ENCODE measurements around the gene TAS1R3.

The TAS1R3 gene

GRCh38 chr1:1299686-1300351 is 31.3 kb upstream of the TAS1R3 start:
- H3K9me3 ChIP-seq (ENCODE audit: control insufficient read depth, low read length): no peaks in the 10 kb centered on the region
- no peak overlapping the region for H2BK120ac ChIP-seq (ENCODE audit: low read depth, low read length)
- no peak overlapping the region for H2AK5ac ChIP-seq (ENCODE audit: low read length, severe bottlenecking)
- no peak for DNase-seq
- H3K79me1 ChIP-seq (replicated peaks; ENCODE audit: low read length, poor library complexity, severe bottlenecking): peaks cover 21% of the 10 kb centered on the region
- peaks cover 5 to 77% of the 10 kb centered on the region in 2 experiments for H3K36me3 ChIP-seq (ENCODE audit: control insufficient read depth in 1 of 2, insufficient read depth in 2 of 2, low read depth in 1 of 2, low read length in 2 of 2)
- H2AFZ ChIP-seq (ENCODE audit: low read depth, low read length): no peak overlapping the region
- peaks cover 28% of the 10 kb centered on the region for H3K4me1 ChIP-seq (ENCODE audit: control insufficient read depth, insufficient read depth, low read depth, low read length)
- H3K27ac ChIP-seq (ENCODE audit: low read length, poor library complexity, severe bottlenecking): no peak overlapping the region
- H3K18ac ChIP-seq (ENCODE audit: low read depth in 1 of 2, low read length in 2 of 2): no peak overlapping the region
- no peak overlapping the region for H3K4me2 ChIP-seq (ENCODE audit: low read length, poor library complexity, severe bottlenecking)
- peak overlapping the region in 1 of 2 experiments; percentile 7 for H3K4me3 ChIP-seq (ENCODE audit: insufficient read depth in 1 of 2, low read depth in 1 of 2, low read length in 2 of 2)
- H2BK15ac ChIP-seq (ENCODE audit: low read depth, poor library complexity, severe bottlenecking): no peak overlapping the region
- no peak overlapping the region for H3K14ac ChIP-seq (ENCODE audit: low read length in 2 of 2)
- H3K9ac ChIP-seq (ENCODE audit: low read length): no peak overlapping the region
- no peak overlapping the region for H4K91ac ChIP-seq (ENCODE audit: low read length)
- H3K27me3 ChIP-seq (ENCODE audit: control insufficient read depth in 1 of 2, insufficient read depth in 1 of 2, low read length in 2 of 2): no peaks in the 10 kb centered on the region
- WGBS: 89% methylated on average over 15 of the region's 22 CpGs
- H4K8ac ChIP-seq (ENCODE audit: low read length): no peak overlapping the region
- H3K4ac ChIP-seq (ENCODE audit: low read depth in 1 of 2, low read length in 2 of 2): no peak overlapping the region
- no peak overlapping the region for H2BK12ac ChIP-seq (ENCODE audit: low read length in 2 of 2)
- no peak overlapping the region for H3K23ac ChIP-seq (ENCODE audit: low read length in 2 of 2)
- H2BK5ac ChIP-seq (ENCODE audit: low read depth, low read length, poor library complexity, severe bottlenecking): no peak overlapping the region

GRCh38 chr1:1300352-1300739 is 30.7 kb upstream of the TAS1R3 start:
- Histone ChIP-seq H2BK5ac (ENCODE audit: low read depth, low read length, poor library complexity, severe bottlenecking) (no peak overlapping the region), H3K9ac (ENCODE audit: low read length) (no peak overlapping the region), H2BK15ac (ENCODE audit: low read depth, poor library complexity, severe bottlenecking) (no peak overlapping the region), H2BK120ac (ENCODE audit: low read depth, low read length) (no peak overlapping the region), H2AK5ac (ENCODE audit: low read length, severe bottlenecking) (no peak overlapping the region), H3K27ac (ENCODE audit: low read length, poor library complexity, severe bottlenecking) (no peak overlapping the region), H3K4me3 (ENCODE audit: insufficient read depth in 1 of 2, low read depth in 1 of 2, low read length in 2 of 2) (no peak overlapping the region), H3K36me3 (ENCODE audit: control insufficient read depth in 1 of 2, insufficient read depth in 2 of 2, low read depth in 1 of 2, low read length in 2 of 2) (peaks cover 1 to 72% of the 10 kb centered on the region in 2 experiments), H3K4me2 (ENCODE audit: low read length, poor library complexity, severe bottlenecking) (no peak overlapping the region), H4K8ac (ENCODE audit: low read length) (no peak overlapping the region), H3K18ac (ENCODE audit: low read depth in 1 of 2, low read length in 2 of 2) (no peak overlapping the region), H3K4ac (ENCODE audit: low read depth in 1 of 2, low read length in 2 of 2) (no peak overlapping the region), H3K9me3 (ENCODE audit: control insufficient read depth, low read length) (no peaks in the 10 kb centered on the region), H3K27me3 (ENCODE audit: control insufficient read depth in 1 of 2, insufficient read depth in 1 of 2, low read length in 2 of 2) (no peaks in the 10 kb centered on the region), H3K4me1 (ENCODE audit: control insufficient read depth, insufficient read depth, low read depth, low read length) (peaks cover 34% of the 10 kb centered on the region), H3K14ac (ENCODE audit: low read length in 2 of 2) (no peak overlapping the region), H4K91ac (ENCODE audit: low read length) (no peak overlapping the region), H2BK12ac (ENCODE audit: low read length in 2 of 2) (no peak overlapping the region), H3K23ac (ENCODE audit: low read length in 2 of 2) (no peak overlapping the region), H2AFZ (ENCODE audit: low read depth, low read length) (no peak overlapping the region), H3K79me1 (replicated peaks; ENCODE audit: low read length, poor library complexity, severe bottlenecking) (peaks cover 21% of the 10 kb centered on the region)
- DNase-seq: no peak
- WGBS: 94% methylated on average over 12 of the region's 12 CpGs

- Histone ChIP-seq H3K36me3 (ENCODE audit: control insufficient read depth in 1 of 2, insufficient read depth in 2 of 2, low read depth in 1 of 2, low read length in 2 of 2) (peaks cover 0 to 59% of the 10 kb centered on the region in 2 experiments), H3K79me1 (replicated peaks; ENCODE audit: low read length, poor library complexity, severe bottlenecking) (peaks cover 21% of the 10 kb centered on the region), H3K4me3 (ENCODE audit: insufficient read depth in 1 of 2, low read depth in 1 of 2, low read length in 2 of 2) (no peak overlapping the region), H4K91ac (ENCODE audit: low read length) (no peak overlapping the region), H3K4me2 (ENCODE audit: low read length, poor library complexity, severe bottlenecking) (no peak overlapping the region), H3K27ac (ENCODE audit: low read length, poor library complexity, severe bottlenecking) (no peak overlapping the region), H3K14ac (ENCODE audit: low read length in 2 of 2) (no peak overlapping the region), H3K4ac (ENCODE audit: low read depth in 1 of 2, low read length in 2 of 2) (no peak overlapping the region), H2AK5ac (ENCODE audit: low read length, severe bottlenecking) (no peak overlapping the region), H2BK15ac (ENCODE audit: low read depth, poor library complexity, severe bottlenecking) (peak overlapping the region; percentile 31), H3K9me3 (ENCODE audit: control insufficient read depth, low read length) (no peaks in the 10 kb centered on the region), H3K9ac (ENCODE audit: low read length) (no peak overlapping the region), H2BK5ac (ENCODE audit: low read depth, low read length, poor library complexity, severe bottlenecking) (no peak overlapping the region), H3K4me1 (ENCODE audit: control insufficient read depth, insufficient read depth, low read depth, low read length) (peaks cover 48% of the 10 kb centered on the region), H4K8ac (ENCODE audit: low read length) (no peak overlapping the region), H2BK120ac (ENCODE audit: low read depth, low read length) (no peak overlapping the region), H2AFZ (ENCODE audit: low read depth, low read length) (no peak overlapping the region), H3K23ac (ENCODE audit: low read length in 2 of 2) (no peak overlapping the region), H2BK12ac (ENCODE audit: low read length in 2 of 2) (no peak overlapping the region), H3K18ac (ENCODE audit: low read depth in 1 of 2, low read length in 2 of 2) (no peak overlapping the region), H3K27me3 (ENCODE audit: control insufficient read depth in 1 of 2, insufficient read depth in 1 of 2, low read length in 2 of 2) (no peaks in the 10 kb centered on the region)
- 90% methylated on average over 9 of the region's 9 CpGs for WGBS
- no peak for DNase-seq
Measured at GRCh38 chr1:1302006-1302430, 29.1 kb upstream of the TAS1R3 start.

GRCh38 chr1:1302951-1303509 is 28.1 kb upstream of the TAS1R3 start:
- no peak overlapping the region for H2BK120ac ChIP-seq (ENCODE audit: low read depth, low read length)
- no peak overlapping the region for H3K14ac ChIP-seq (ENCODE audit: low read length in 2 of 2)
- no peak overlapping the region for H3K27ac ChIP-seq (ENCODE audit: low read length, poor library complexity, severe bottlenecking)
- peaks cover 21% of the 10 kb centered on the region for H3K79me1 ChIP-seq (replicated peaks; ENCODE audit: low read length, poor library complexity, severe bottlenecking)
- H3K18ac ChIP-seq (ENCODE audit: low read depth in 1 of 2, low read length in 2 of 2): no peak overlapping the region
- no peaks in the 10 kb centered on the region for H3K27me3 ChIP-seq (ENCODE audit: control insufficient read depth in 1 of 2, insufficient read depth in 1 of 2, low read length in 2 of 2)
- H2BK15ac ChIP-seq (ENCODE audit: low read depth, poor library complexity, severe bottlenecking): no peak overlapping the region
- H4K8ac ChIP-seq (ENCODE audit: low read length): no peak overlapping the region
- H3K4me1 ChIP-seq (ENCODE audit: control insufficient read depth, insufficient read depth, low read depth, low read length): peaks cover 51% of the 10 kb centered on the region
- no peaks in the 10 kb centered on the region for H3K9me3 ChIP-seq (ENCODE audit: control insufficient read depth, low read length)
- H3K4me3 ChIP-seq (ENCODE audit: insufficient read depth in 1 of 2, low read depth in 1 of 2, low read length in 2 of 2): no peak overlapping the region
- H3K9ac ChIP-seq (ENCODE audit: low read length): no peak overlapping the region
- no peak overlapping the region for H2BK5ac ChIP-seq (ENCODE audit: low read depth, low read length, poor library complexity, severe bottlenecking)
- WGBS: 91% methylated on average over 31 of the region's 31 CpGs
- no peak overlapping the region for H2AFZ ChIP-seq (ENCODE audit: low read depth, low read length)
- no peak overlapping the region for H3K4me2 ChIP-seq (ENCODE audit: low read length, poor library complexity, severe bottlenecking)
- H3K23ac ChIP-seq (ENCODE audit: low read length in 2 of 2): no peak overlapping the region
- peaks cover 0 to 53% of the 10 kb centered on the region in 2 experiments for H3K36me3 ChIP-seq (ENCODE audit: control insufficient read depth in 1 of 2, insufficient read depth in 2 of 2, low read depth in 1 of 2, low read length in 2 of 2)
- no peak for DNase-seq
- peak overlapping the region in 1 of 2 experiments; percentile 35 for H3K4ac ChIP-seq (ENCODE audit: low read depth in 1 of 2, low read length in 2 of 2)
- no peak overlapping the region for H2AK5ac ChIP-seq (ENCODE audit: low read length, severe bottlenecking)
- no peak overlapping the region for H4K91ac ChIP-seq (ENCODE audit: low read length)
- H2BK12ac ChIP-seq (ENCODE audit: low read length in 2 of 2): no peak overlapping the region

Measured in mesenchymal stem cell (in vitro differentiated cells and primary cell).